Measurements from ENCODE around the gene TTLL8.

GRCh38 chr22:50101870-50102565, 43.9 kb upstream of the TTLL8 start:
- no peak for TF ChIP-seq CTCF (conservative IDR thresholded peaks at IDR 0.05; ENCODE audit: low read length)
- no peak for TF ChIP-seq EZH2phosphoT487 (IDR thresholded peaks at IDR 0.05; ENCODE audit: borderline replicate concordance)

Data from Loucy (cell line).